GM12874 (cell line): ENCODE results near the gene VGLL4.

ENCODE experiments used
- TF ChIP-seq, protein P1 (sequence below): IDR thresholded peaks from 2 replicates; pipeline ENCODE4 v1.5.1; 2011; ENCODE audit warnings: low read depth, mild to moderate bottlenecking, control low read depth, low read length, moderate library complexity; ENCODE audit not compliant: insufficient read depth

VGLL4 gene

DNA sequence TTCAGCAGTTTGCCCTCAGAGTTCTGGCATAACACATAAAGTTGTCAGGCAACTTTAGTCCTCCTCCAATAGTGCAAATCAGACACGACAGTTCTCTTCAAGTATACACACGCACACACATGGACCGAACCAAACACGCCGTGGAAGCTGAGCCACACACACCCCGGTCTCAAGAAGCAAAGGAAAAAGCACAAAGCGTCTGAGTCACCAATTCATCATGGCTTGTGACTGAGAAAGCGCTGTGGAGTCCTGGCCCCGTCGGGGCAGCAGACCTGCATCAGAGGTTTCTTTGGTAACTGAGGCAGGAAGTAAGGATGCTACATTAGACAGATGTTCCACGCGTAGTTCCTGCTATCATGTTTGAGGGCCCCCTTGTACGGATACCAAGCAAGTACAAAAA is 85.7 kb downstream of the VGLL4 start:
- TF ChIP-seq, protein P1, sequence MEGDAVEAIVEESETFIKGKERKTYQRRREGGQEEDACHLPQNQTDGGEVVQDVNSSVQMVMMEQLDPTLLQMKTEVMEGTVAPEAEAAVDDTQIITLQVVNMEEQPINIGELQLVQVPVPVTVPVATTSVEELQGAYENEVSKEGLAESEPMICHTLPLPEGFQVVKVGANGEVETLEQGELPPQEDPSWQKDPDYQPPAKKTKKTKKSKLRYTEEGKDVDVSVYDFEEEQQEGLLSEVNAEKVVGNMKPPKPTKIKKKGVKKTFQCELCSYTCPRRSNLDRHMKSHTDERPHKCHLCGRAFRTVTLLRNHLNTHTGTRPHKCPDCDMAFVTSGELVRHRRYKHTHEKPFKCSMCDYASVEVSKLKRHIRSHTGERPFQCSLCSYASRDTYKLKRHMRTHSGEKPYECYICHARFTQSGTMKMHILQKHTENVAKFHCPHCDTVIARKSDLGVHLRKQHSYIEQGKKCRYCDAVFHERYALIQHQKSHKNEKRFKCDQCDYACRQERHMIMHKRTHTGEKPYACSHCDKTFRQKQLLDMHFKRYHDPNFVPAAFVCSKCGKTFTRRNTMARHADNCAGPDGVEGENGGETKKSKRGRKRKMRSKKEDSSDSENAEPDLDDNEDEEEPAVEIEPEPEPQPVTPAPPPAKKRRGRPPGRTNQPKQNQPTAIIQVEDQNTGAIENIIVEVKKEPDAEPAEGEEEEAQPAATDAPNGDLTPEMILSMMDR = no peak

DNA sequence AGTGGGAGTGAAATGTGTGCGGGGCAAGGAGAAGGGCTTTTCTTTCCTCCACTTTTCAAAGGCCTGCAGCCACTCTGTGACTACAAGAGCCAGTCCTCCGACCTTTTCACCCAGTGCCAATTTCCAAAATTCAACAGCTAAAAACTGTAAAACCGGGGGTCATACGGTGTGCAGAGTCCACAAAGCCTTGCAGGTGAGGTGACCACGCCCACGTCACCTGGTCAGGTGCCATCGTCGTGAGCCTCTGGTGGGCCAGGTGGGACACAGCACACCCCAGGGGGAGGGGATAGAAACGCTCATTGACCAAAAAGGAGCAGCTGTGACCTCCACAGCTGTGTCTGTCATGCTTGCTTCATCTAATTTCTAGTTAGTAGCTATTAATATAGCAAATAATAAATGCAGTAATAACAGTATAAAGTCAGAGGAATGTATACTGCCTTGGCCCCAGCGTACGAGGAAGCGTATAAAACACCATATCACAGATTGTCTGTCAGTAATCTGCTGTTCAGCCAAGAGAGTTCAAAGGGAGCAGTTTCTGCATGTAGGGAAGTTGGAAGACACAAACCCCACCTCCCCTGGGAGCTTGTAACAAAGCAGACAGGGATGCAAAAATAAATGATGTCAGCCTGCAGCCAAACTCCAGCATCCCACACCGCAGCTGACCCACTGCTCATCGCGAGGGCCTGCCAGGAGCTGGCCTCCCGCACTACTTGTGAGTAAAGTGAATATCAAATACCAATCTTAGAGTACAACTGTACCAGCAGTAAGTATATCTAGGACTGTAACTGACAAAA is 86.7 kb downstream of the VGLL4 start:
- TF ChIP-seq, protein P1 = no peak

DNA sequence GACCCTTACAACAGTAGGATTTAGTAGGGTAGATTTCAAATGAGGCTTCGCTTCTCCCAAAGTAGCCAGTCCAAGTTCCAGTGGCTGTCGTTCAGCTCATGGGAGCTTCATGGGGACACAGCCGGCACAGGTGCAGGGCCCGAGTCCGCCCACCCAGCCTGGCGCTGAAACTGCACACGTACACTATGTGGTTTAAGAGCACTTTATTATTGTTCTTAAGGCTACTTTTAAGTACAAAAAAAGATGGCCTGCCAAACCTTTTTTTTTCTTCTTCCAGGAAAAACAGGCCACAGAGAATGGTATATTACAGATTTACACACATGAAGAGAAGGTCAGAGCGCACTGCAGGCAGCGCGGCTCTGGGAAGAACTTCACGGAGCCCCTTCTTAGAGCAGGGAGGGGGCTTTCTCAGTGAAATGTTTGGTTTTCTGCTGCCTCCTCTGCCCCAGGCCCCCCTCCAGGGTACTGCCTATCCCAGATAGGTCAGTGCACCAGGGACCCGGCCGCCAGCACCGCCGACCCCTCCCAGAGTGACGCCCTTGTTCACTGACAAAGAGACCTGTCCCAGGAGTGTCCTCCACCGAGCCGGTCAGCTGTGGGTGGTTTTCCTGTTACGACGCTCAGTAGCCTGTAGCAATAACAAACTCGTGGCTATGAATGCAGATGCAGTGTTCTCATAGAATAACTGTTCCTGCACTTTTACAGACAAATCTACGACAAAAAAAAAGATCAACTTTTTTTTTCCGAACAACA is 87.7 kb downstream of the VGLL4 start:
- TF ChIP-seq, protein P1 = no peak

DNA sequence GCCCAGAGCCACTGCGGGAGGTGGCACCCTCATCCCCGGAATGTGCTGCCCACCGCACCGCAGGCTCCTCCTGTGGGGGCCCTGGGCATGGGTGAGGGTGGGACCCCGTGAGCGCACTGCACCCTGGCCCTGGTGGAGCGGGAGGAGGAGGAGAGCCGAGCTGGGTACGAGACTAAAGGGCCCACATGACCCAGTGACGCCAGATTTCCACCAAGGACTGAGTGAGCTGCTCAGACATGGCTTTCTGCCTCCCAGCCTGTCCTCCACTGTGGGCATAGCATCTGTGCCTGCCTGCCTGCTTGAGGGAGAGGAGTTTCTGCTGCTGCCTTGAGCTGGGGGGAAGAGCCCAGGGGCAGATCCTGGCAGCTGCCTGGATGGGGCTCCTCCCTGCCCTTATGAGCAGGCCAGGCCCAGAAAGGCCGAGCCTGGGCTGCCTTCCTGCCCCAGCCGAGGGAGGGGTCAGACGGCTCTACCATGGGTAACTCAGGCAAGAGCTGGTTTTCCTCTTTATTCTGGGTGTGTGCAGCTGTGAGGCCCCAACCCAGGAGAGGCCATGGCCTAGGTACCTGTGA is 88.4 kb downstream of the VGLL4 start:
- TF ChIP-seq, protein P1 = no peak

DNA sequence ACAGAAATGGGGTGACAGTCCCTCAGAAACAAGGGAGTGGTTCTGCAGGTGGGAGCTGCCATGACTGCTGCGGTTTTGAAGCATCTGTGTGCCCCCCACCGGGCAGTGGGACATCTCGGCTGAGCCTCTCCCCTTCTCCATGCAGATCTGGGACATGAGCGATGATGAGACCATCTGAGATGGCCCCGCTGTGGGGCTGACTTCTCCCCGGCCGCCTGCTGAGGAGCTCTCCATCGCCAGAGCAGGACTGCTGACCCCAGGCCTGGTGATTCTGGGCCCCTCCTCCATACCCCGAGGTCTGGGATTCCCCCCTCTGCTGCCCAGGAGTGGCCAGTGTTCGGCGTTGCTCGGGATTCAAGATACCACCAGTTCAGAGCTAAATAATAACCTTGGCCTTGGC is 89.0 kb downstream of the VGLL4 start:
- TF ChIP-seq, protein P1 = no peak

DNA sequence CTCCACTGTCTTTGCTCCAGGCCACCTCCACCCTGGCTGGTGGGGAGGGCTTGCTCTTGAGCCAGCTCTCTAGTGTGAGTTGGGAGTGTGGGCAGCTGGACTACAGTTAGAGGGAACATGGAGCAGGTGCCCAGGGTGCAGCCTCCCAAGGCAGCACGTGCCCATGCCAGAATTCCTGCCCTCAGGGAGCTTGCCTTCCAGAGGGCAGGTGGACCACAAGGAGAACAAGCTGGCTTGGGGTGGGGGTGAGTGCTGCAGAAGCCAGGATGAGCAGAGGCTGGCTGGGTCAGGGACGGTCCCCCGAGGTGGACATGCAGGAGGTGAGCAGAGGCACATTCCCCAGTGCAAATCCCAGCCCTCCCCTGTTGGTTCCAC is 89.5 kb downstream of the VGLL4 start:
- TF ChIP-seq, protein P1 = no peak

DNA sequence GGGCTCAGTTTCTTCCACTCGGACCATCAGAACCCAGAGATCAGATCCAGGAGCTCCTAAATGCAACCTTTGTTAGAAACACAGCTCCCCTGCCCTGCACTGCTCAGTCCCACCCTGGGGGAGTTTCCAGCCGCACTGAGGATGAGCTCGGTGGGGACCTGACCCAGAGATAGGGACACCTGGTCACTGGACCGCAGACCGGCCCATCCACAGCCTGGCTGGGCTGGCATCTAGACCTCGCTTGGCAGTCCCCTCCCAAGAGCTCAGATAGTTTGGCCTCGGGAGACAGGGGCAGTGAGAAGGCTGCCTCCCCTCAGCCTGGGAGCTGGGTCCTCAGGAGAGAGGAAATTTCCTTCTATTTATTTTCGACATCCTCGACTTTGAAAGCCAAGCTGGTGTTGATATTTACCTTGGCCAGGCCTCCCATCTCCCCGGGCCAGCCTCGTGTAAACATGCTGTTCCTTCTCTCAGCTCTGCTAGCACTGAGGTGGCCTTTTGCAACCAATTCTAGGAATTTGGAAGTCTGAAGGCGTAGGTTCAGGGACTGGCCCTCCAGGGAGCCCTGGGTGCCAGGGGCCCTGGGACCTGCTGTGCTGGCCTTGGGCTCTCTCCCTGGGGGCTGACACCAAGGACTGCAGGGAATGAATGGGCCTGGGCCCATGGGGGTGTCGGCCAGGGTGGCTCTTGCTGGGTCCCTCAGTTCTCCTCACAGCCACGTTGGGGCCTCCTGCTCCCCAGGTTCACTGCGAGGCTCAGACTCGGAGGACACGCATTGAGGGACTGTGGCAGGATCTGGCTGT is 90.1 kb downstream of the VGLL4 start:
- TF ChIP-seq, protein P1 = no peak
